Activated CD4-positive, CD25-positive, alpha-beta regulatory T cell treated with anti-CD3 and anti-CD28 coated beads, Interleukin-2, amount 50 U/mL, for 16 hours (primary cell): Measurements from ENCODE around the gene CENPF.

Source experiments
- DNase-seq: peaks from one replicate; pipeline ENCODE4 v3.0.0-alpha.2; 2020; ENCODE audit warnings: low read depth, low spot score

The CENPF gene

DNA sequence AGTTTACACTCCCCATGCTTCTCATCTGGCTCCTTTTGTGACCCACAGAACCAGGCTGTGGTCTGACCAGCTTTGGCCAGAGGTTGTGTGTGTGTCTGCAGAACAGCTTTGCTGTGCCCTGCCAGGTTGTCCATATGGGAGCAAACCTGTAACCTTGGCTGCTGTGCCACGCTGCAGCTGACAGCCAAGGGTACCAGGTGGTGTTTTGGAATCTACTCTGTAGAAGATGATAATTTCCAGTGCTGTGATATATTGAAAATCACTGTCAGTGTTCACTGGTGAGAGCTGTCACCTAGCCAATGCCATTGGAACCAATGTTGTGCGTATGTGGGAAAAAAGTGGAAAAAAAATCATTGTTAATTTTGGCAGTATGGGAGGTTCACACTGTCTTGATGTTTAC lies 18.2 kb downstream of the CENPF start:
- no peak for DNase-seq

DNA sequence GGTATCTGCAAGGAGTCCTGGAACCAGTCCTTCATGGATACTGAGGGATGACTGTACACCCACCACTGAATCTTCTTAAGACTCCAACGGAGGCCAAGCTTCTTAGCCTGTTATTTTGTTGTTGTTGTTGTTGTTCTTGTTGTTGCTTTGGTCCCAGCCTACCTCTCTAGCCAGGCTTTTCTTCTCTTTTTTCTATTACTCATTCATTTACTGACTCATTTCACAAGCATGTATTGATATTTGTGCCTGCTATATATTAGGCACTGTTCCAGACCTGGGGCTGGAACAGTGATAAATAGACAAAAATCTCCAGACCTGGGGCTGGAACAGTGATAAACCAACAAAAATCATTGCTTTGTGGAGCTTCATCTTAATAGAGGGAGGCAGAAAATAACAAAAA lies 20.4 kb downstream of the CENPF start:
- DNase-seq: no peak

DNA sequence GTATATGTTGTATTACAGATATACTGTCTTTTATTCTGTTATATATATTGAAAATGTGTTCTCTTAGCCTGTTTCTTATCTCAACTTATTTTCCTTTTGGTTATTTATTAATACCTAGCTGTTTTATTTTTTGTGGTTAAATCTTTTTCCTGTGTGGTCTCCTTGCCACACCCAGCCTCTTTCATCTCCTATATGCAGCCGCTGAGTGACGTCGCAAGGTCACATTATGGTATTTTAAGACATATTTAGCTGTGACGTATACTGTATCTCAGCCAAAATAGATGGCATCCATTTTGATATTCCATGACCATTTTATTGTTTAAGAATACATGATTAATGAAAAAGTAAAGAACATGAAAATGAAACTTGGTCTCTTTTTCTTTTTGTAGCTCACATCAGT lies 29.1 kb downstream of the CENPF start:
- DNase-seq: peak; percentile 31

DNA sequence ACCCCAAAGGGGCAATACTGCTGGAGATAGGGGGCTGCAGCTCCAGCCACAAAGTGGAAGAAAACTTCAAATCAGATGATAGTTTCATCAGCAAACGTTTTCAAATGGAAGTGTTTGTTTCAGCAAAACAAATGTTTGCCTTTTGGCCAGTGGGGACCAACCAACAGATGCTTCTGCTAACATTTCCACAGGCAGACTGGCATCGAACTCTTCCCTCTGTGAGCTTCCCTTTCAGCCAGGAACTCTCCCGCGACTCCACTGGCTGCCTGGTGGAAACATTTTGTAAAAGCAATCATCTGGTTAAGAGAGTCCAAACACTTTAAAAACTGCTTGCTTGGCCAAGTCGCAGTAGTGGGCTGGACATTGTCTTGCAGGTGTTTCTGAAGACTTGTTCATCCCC lies 30.7 kb downstream of the CENPF start:
- no peak for DNase-seq

DNA sequence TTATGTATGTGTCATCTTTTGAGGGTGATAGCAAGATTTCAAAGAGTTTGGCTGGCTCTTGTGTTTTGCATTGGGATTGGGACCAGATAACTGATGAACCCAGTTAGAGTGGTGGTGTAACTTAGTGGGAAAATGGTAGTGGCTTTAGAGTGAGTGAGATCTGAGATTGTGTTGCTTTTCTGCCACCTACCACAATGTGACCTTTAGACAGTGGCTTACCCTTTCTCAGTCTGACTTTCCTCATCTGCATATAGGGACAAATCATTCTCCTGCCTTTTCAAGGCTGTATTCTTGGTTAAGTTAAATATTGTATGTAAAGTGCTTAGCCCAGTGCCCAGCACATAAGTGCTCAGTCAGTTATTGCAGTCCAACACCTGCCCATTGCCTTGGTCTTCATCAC lies 31.3 kb downstream of the CENPF start:
- DNase-seq: no peak

DNA sequence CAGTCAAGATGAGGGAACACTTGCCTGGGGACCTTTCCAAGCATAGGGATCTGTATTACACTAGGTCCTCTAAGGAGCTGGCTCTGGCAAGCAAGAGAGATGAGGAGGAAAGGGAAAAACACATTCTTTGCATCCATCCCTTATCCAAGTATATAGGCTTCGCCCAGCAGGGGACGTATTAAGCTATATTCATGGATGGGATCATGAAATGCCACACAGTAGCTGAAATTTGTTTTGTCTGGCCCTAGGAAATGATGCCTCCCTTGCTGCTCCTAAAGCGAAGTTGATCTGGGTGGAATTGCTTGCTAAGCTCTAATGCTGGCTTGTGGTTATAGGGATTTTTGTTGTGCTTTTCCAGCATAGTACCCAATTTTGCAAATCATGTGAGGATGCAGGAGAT lies 32.1 kb downstream of the CENPF start:
- DNase-seq: no peak

DNA sequence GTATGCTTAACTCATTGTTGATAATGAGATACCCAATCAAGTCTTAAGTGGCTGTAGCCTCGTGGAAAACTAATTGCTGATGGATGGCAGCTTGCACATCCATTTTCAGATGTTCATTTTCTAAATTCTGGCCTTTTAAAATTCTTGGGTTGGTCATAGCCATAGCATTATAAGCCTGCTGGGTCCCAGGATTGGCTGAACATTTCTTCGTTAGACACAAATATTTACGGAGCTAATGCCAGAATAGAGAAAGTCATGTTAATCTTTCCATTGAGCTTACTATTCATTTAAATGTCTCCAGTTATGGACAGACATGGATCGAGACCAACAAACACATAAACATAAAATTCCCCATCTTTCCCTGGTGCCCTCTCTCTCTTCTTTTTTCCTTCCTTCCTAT lies 32.5 kb downstream of the CENPF start:
- no peak for DNase-seq

DNA sequence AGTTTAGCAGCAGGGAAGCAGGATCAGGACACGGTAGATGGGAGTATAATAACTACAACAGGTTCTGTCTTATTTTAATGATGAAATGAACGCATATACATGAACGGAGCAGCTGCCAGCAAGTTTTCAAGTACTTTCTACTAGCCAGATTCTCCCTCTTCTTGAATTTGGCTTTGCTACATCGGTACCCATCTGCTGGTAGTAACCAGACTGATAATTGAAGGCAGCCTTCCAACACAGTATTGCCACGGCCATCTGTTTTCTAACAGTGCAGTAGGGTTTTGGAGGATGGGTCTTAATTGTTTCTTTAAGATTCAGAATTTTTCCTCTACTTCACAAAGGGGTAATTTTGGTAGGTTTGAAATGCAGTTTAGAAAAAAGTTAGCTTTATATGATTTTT lies 33.4 kb downstream of the CENPF start:
- DNase-seq: no peak

DNA sequence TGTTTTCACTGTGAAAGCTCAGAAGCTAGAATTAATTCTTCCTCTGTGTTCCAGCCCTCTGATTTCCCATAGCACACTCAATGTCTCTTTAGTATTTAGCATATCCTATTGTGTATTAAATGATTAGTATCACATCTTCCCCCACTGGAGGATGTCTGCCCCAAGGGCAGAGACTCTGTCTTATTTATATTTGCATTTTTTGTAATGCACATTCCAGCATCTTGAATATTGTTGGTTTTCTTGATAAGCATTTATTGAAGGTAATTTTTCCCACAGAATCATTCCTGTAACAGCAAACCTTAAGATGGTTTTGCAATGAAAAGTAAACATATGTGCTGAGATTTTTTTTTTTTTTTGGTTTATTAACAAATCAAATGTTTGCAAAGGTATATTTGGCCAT lies 34.1 kb downstream of the CENPF start:
- DNase-seq: no peak

DNA sequence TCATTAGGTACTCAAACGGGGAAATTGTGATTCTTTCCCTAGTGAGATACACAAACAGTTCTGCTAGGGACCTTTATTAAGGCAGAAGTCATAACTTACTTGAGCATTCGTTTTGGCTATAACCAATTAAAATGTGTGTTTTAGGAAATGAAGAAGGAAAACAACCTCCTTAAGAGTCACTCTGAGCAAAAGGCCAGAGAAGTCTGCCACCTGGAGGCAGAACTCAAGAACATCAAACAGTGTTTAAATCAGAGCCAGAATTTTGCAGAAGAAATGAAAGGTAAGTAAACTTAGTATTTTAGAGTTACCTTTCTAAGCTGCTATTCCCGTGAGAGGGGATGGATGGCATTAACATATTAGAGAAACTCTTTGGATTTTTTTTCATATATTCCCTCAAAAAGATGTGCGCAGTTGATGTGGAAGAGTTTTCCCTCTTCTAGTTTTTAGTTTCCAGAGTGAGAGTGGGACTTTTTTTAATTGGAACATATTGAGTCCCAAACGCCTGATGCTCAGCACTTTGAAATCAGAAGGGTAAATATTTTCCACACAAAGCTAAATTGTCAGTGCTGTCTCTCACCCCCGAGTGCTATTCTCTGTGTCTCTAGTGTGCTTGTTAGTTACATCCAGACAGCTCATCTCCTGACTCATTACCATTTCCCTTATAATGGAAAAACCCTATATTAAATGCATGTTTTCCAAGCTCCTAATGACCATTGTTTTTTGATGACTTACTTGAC lies 34.9 kb downstream of the CENPF start:
- no peak for DNase-seq

DNA sequence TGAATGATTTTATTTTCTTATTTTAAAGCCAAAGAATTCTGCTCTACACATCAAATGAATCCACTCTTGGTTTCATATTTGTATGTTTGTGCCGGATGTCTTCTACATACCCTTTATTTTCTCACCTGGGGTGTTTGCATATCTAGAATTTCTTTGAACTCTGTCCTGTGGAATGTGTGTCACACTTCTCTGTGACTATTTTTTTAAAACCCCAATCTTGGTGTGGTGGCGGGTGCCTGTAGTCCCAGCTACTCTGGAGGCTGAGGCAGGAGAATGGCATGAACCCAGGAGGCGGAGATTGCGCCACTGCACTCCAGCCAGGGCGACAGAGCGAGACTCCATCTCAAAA lies 35.4 kb downstream of the CENPF start:
- no peak for DNase-seq

DNA sequence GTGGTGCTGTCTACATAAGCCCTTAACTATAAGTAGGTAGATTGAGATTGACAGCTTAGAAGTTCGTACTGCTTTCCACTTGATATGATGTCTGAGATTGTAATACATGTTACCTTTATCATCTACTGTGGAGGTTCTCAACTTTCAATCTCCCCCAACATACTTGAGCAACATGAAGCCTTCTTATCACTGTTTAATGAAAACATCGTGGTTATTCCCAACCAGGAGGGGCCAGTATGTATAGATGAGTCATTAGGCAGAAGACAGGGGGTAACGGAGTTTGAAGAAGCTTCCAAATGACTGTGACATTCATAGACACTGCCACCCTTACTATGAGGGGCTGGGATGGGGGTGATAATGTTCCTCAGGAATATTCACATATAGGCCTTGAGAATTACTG lies 36.0 kb downstream of the CENPF start:
- no peak for DNase-seq

DNA sequence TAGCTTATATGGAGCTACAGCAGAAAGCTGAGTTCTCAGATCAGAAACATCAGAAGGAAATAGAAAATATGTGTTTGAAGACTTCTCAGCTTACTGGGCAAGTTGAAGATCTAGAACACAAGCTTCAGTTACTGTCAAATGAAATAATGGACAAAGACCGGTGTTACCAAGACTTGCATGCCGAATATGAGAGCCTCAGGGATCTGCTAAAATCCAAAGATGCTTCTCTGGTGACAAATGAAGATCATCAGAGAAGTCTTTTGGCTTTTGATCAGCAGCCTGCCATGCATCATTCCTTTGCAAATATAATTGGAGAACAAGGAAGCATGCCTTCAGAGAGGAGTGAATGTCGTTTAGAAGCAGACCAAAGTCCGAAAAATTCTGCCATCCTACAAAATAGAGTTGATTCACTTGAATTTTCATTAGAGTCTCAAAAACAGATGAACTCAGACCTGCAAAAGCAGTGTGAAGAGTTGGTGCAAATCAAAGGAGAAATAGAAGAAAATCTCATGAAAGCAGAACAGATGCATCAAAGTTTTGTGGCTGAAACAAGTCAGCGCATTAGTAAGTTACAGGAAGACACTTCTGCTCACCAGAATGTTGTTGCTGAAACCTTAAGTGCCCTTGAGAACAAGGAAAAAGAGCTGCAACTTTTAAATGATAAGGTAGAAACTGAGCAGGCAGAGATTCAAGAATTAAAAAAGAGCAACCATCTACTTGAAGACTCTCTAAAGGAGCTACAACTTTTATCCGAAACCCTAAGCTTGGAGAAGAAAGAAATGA lies 37.6 kb downstream of the CENPF start:
- DNase-seq: no peak

DNA sequence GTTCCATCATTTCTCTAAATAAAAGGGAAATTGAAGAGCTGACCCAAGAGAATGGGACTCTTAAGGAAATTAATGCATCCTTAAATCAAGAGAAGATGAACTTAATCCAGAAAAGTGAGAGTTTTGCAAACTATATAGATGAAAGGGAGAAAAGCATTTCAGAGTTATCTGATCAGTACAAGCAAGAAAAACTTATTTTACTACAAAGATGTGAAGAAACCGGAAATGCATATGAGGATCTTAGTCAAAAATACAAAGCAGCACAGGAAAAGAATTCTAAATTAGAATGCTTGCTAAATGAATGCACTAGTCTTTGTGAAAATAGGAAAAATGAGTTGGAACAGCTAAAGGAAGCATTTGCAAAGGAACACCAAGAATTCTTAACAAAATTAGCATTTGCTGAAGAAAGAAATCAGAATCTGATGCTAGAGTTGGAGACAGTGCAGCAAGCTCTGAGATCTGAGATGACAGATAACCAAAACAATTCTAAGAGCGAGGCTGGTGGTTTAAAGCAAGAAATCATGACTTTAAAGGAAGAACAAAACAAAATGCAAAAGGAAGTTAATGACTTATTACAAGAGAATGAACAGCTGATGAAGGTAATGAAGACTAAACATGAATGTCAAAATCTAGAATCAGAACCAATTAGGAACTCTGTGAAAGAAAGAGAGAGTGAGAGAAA lies 38.4 kb downstream of the CENPF start:
- DNase-seq: no peak

DNA sequence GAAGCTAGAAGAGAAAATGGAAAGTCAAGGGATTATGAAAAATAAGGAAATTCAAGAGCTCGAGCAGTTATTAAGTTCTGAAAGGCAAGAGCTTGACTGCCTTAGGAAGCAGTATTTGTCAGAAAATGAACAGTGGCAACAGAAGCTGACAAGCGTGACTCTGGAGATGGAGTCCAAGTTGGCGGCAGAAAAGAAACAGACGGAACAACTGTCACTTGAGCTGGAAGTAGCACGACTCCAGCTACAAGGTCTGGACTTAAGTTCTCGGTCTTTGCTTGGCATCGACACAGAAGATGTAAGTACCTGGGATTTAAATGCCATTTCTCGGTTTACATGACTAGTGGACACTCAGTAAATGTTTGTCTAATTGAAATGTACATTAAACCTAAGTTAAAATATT lies 40.0 kb downstream of the CENPF start:
- no peak for DNase-seq

DNA sequence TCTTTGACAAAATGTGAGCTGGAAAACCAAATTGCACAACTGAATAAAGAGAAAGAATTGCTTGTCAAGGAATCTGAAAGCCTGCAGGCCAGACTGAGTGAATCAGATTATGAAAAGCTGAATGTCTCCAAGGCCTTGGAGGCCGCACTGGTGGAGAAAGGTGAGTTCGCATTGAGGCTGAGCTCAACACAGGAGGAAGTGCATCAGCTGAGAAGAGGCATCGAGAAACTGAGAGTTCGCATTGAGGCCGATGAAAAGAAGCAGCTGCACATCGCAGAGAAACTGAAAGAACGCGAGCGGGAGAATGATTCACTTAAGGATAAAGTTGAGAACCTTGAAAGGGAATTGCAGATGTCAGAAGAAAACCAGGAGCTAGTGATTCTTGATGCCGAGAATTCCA lies 42.7 kb downstream of the CENPF start:
- no peak for DNase-seq

DNA sequence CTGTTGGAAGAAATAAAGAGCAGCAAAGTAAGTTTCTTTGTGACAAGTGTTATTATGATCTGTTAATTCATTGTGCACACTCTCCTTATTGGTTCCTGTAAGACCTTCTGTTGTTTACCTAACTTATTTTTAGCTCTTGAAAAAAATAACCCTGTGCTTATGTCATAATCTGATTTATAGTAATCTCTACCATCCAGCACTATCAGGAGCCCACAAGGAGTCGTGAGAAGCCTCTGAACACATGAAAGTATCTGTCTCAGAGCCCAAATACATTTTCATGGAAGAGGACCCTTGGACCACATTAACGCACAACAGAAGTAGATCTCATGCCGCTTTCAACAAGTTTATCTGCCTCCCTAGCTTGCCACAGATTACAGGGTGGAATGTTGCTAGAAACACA lies 45.8 kb downstream of the CENPF start:
- DNase-seq: no peak

DNA sequence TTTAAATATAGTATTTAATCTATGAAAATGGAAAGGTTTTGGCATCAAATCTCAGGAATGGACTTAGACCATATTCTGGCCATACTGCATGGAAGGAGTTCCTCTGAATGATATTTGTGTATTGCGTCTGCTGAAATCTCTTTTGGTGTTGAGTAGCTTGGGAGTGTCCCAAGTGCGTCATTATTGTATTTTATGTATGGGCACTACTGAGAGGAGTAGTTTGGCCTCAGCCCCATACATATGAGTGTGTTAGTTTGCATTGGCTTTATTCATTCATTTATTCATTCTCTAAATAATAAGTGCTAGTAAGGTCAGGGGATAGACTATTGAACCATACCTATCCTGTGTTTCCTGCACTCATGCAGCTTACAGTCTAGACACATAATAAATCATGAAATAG lies 46.6 kb downstream of the CENPF start:
- no peak for DNase-seq

DNA sequence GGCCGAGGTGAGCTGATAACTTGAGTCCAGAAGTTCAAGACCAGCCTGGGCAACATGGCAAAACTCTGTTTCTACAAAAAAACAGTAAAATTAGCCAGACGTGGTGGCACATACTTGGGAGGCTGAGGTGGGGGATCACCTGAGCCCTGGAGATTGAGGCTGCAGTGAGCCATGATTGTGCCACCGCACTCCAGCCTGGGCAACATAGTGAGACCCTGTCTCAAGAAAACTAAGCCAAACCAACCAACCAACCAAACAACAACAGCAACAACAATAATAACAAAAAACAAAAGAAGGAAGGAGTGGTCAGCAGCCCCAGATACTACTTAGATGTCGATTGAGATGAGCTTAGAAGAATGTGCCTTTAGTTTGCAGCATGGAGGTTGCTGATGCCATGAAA lies 47.7 kb downstream of the CENPF start:
- DNase-seq: no peak

DNA sequence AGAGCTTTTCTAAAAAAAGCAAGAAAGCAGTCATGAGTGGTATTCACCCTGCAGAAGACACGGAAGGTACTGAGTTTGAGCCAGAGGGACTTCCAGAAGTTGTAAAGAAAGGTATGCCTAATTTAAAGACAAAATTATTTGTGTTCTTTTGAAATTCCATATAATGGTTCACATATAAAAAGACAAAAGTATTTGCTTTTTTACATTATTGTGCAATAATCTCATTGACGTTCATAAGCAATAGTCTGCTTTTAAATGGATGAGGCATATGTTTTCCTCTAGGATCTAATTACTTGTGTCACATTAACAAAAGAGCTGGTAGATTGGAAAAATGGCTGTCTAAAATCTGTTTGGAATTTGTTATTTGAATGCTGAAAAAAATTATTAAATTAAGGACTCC lies 54.3 kb downstream of the CENPF start:
- DNase-seq: no peak

DNA sequence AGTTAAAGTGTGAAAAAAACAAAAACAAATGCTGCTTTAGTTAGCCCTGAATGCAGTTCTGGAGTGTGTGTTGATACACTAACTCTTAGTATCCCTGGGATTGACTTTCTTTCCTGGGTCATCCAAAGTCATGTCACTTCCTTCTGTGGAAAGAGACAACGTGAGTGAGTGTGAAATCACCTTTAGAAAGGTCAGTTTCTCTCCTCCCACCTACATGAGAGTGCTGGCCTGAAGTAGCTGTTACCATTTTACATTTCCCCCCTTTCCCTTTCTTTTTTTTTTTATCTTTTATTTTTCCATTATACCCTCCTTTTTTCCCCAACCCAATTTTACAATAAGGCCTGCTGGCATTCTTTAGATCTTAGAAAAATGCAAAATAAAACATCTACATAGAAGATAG lies 55.2 kb downstream of the CENPF start:
- DNase-seq: no peak

DNA sequence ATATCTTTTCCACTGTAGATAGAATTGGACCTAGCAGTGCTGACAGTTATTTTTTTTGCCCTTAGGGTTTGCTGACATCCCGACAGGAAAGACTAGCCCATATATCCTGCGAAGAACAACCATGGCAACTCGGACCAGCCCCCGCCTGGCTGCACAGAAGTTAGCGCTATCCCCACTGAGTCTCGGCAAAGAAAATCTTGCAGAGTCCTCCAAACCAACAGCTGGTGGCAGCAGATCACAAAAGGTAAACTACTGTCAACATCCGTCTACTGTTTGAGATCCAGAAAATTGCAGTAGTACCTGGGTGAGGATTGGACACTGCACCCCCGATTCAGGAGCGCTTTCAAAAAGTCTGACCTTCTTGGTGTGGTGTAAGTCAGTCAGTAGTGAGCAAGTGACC lies 55.8 kb downstream of the CENPF start:
- no peak for DNase-seq

DNA sequence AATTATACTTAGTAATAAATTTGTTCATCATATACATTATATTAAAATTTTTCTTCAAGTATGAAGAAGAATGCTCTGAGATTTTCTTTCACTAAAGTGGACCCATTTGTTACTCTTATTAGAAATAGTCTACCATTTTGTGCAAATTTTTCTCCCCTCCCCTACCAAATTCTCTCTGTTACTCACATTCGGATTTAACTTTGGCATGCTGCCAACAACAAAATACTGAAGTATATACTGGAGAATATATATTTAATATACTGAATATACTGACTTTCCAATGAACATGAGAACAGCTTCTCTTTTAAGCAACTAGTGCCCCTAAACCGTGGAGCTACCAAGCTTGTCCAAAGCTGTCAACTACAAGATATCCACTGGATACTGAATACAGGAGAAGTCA lies 57.2 kb downstream of the CENPF start:
- DNase-seq: no peak
